ENCODE measurements around the gene GALNT18. TPM values are rescaled to one million over a fixed set of nuclear protein-coding genes. Genes with fewer than 3 reads are reported as not detected.

The GALNT18 gene
- total RNA-seq, 1 experiment from 2014 or later = 1.7 TPM

DNA sequence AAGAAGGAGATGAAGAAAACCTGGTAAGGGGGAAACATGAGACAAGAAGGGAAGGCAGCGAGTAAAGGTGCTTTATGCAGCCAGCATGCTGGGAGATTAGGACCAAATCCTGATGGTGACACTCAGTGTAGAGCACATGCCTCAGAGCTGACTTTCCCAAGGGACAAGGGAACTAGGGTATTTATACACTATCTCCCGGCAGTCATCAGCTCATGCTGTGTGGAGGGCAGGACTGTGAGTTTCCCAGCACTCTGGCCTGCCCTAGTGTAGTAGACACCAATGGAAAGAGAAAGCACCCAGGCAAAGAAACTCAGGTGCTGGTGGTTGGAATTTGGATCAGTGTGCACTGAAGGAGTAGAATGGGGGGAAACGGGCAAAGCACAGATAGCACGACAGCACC is 140.4 kb downstream of the GALNT18 start:
- no peak overlapping the region for H3K18ac ChIP-seq (ENCODE audit: insufficient read length, low read depth, low read length)
- H4K8ac ChIP-seq (replicated peaks; ENCODE audit: insufficient read length, low read depth, low read length) = no peak overlapping the region
- no peak overlapping the region for H2BK20ac ChIP-seq (ENCODE audit: low read depth, low read length, poor library complexity, severe bottlenecking)
- no peaks in the 10 kb centered on the region for H3K79me2 ChIP-seq (ENCODE audit: insufficient read depth, low read length)
- no peak overlapping the region for H4K91ac ChIP-seq (ENCODE audit: insufficient read length, low read depth, low read length)
- H2AFZ ChIP-seq (ENCODE audit: low read length) = no peak overlapping the region
- H3K9me3 ChIP-seq (ENCODE audit: control insufficient read depth, low read depth, low read length) = no peaks in the 10 kb centered on the region
- Mint-ChIP-seq H3K27ac (no peak overlapping the region; a peak in 1 of 7 replicates), H3K4me3 (no peak overlapping the region), H3K9me3 (no peaks in the 10 kb centered on the region), H3K4me1 (peaks cover 12 to 25% of the 10 kb centered on the region in 2 experiments), H3K27me3 (ENCODE audit: low read depth) (no peaks in the 10 kb centered on the region; the same call in 1 of the 2 replicates), H3K36me3 (ENCODE audit: insufficient read depth in 1 of 3, low read depth in 3 of 3) (peaks cover 0 to 1% (median 0%) of the 10 kb centered on the region in 3 experiments; a peak in 1 of 7 replicates)
- no peak overlapping the region for H2BK5ac ChIP-seq (ENCODE audit: insufficient read length, low read length)
- no peak overlapping the region for H2AK5ac ChIP-seq (ENCODE audit: insufficient read length, low read length)
- H3K23ac ChIP-seq (ENCODE audit: insufficient read length, low read depth, low read length) = no peak overlapping the region
- H3K27ac ChIP-seq (ENCODE audit: insufficient read length, low read depth, low read length) = no peak overlapping the region
- no peak overlapping the region for H4K5ac ChIP-seq (ENCODE audit: insufficient read length, low read depth, low read length)
- peaks cover 3% of the 10 kb centered on the region; the same call in 1 of the 2 replicates for H3K4me1 ChIP-seq (ENCODE audit: insufficient read depth, low read length)
- WGBS (ENCODE audit: extremely low coverage, insufficient read length, low lambda C conversion rate) = no CpG with 5 or more reads among the region's 4 CpGs
- no peak overlapping the region for H2BK15ac ChIP-seq (ENCODE audit: low read depth, low read length)
- DNase-seq = no peak
- no peak overlapping the region for H3K56ac ChIP-seq (ENCODE audit: insufficient read length, low read depth, low read length)
- no peak overlapping the region for H3T11ph ChIP-seq (ENCODE audit: low read length)
- no peak overlapping the region for H3K4me2 ChIP-seq (ENCODE audit: insufficient read depth, insufficient read length, low read length)
- H3K4ac ChIP-seq (ENCODE audit: low read depth, low read length) = no peak overlapping the region
- no peaks in the 10 kb centered on the region for H3K23me2 ChIP-seq (ENCODE audit: insufficient read length, low read depth, low read length, poor library complexity, severe bottlenecking)
- no peak for TF ChIP-seq CTCF (conservative IDR thresholded peaks at IDR 0.05)
- no peaks in the 10 kb centered on the region for H4K20me1 ChIP-seq (ENCODE audit: control insufficient read depth, insufficient read depth, insufficient read length)
- H3K14ac ChIP-seq (ENCODE audit: insufficient read depth, low read length) = no peak overlapping the region
- H3K9ac ChIP-seq (ENCODE audit: extremely low read depth, insufficient read length, low read length) = no peak overlapping the region
- no peak overlapping the region for H2BK12ac ChIP-seq (ENCODE audit: insufficient read length, low read depth, low read length)
- no peaks in the 10 kb centered on the region for H3K27me3 ChIP-seq (ENCODE audit: insufficient read depth, low read length)
- no peaks in the 10 kb centered on the region for H3K79me1 ChIP-seq (ENCODE audit: insufficient read depth, low read depth, low read length, poor library complexity, severe bottlenecking)
- no peak overlapping the region for H2BK120ac ChIP-seq (ENCODE audit: low read depth, low read length, poor library complexity, severe bottlenecking)
